RWPE2 (cell line): ENCODE data around the gene USP15.

ENCODE experiments used
- ATAC-seq: fragments of 200-7000 bp; cut with Tn5 transposase; 3 replicates; pipeline ENCODE4 v1.9.1; 2021; ENCODE audit warnings: low read depth
- DNase-seq: peaks from one replicate; pipeline ENCODE4 v3.0.0-alpha.2; 2020; ENCODE audit warnings: low spot score
- H3K27ac ChIP-seq: fragments of 450-650 bp; 2 replicates; pipeline ENCODE4 v1.5.1; 2017; ENCODE audit warnings: mild to moderate bottlenecking; ENCODE audit not compliant: poor library complexity, severe bottlenecking
- H3K27me3 ChIP-seq: fragments of 250-450 bp; sonication (Bioruptor Pico); 2 replicates; pipeline ENCODE4 v1.5.1; 2021; ENCODE audit warnings: mild to moderate bottlenecking, moderate library complexity; ENCODE audit not compliant: insufficient read depth, poor library complexity, severe bottlenecking
- H3K36me3 ChIP-seq: fragments of 250-450 bp; sonication (Bioruptor Pico); 2 replicates; pipeline ENCODE4 v1.5.1; 2020; ENCODE audit warnings: low read depth, mild to moderate bottlenecking, moderate library complexity
- H3K4me1 ChIP-seq: fragments of 250-450 bp; sonication (Bioruptor Pico); 2 replicates; pipeline ENCODE4 v1.5.1; 2021; ENCODE audit warnings: mild to moderate bottlenecking, moderate library complexity; ENCODE audit not compliant: insufficient read depth, poor library complexity, severe bottlenecking
- H3K4me3 ChIP-seq: fragments of 250-450 bp; sonication (Bioruptor Pico); 2 replicates; pipeline ENCODE4 v1.5.1; 2021; ENCODE audit warnings: mild to moderate bottlenecking, moderate library complexity; ENCODE audit not compliant: severe bottlenecking
- H3K9me3 ChIP-seq: fragments of 250-450 bp; sonication (Bioruptor Pico); 2 replicates; pipeline ENCODE4 v1.5.1; 2021; ENCODE audit warnings: mild to moderate bottlenecking, moderate library complexity; ENCODE audit not compliant: severe bottlenecking
- TF ChIP-seq, protein P1 (sequence below): fragments of 450-650 bp; IDR thresholded peaks from one replicate; pipeline ENCODE4 v1.5.1; 2017; ENCODE audit warnings: mild to moderate bottlenecking, moderate library complexity; ENCODE audit not compliant: poor library complexity, severe bottlenecking

The USP15 gene

GRCh38 chr12:62232143-62232729 lies 28.0 kb upstream of the USP15 start:
- no peak overlapping the region for H3K27ac ChIP-seq
- TF ChIP-seq, protein P1, sequence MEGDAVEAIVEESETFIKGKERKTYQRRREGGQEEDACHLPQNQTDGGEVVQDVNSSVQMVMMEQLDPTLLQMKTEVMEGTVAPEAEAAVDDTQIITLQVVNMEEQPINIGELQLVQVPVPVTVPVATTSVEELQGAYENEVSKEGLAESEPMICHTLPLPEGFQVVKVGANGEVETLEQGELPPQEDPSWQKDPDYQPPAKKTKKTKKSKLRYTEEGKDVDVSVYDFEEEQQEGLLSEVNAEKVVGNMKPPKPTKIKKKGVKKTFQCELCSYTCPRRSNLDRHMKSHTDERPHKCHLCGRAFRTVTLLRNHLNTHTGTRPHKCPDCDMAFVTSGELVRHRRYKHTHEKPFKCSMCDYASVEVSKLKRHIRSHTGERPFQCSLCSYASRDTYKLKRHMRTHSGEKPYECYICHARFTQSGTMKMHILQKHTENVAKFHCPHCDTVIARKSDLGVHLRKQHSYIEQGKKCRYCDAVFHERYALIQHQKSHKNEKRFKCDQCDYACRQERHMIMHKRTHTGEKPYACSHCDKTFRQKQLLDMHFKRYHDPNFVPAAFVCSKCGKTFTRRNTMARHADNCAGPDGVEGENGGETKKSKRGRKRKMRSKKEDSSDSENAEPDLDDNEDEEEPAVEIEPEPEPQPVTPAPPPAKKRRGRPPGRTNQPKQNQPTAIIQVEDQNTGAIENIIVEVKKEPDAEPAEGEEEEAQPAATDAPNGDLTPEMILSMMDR: no peak
- DNase-seq (no peak), ATAC-seq (no peak)
- H3K36me3 ChIP-seq: no peaks in the 10 kb centered on the region
- H3K9me3 ChIP-seq: peaks cover 3% of the 10 kb centered on the region
- no peak overlapping the region for H3K4me3 ChIP-seq
- H3K27me3 ChIP-seq: no peaks in the 10 kb centered on the region
- no peaks in the 10 kb centered on the region for H3K4me1 ChIP-seq

GRCh38 chr12:62233805-62234204 lies 26.4 kb upstream of the USP15 start:
- Histone ChIP-seq H3K9me3 (peaks cover 3% of the 10 kb centered on the region), H3K4me1 (no peaks in the 10 kb centered on the region), H3K27ac (no peak overlapping the region), H3K27me3 (no peaks in the 10 kb centered on the region), H3K36me3 (no peaks in the 10 kb centered on the region), H3K4me3 (no peak overlapping the region)
- ATAC-seq (no peak), DNase-seq (no peak)
- TF ChIP-seq, protein P1: no peak

- DNase-seq: no peak
- no peak for ATAC-seq
- no peak overlapping the region for H3K4me3 ChIP-seq
- H3K36me3 ChIP-seq: no peaks in the 10 kb centered on the region
- H3K27ac ChIP-seq: no peak overlapping the region
- no peaks in the 10 kb centered on the region for H3K27me3 ChIP-seq
- no peaks in the 10 kb centered on the region for H3K4me1 ChIP-seq
- TF ChIP-seq, protein P1: no peak
- peaks cover 3% of the 10 kb centered on the region for H3K9me3 ChIP-seq
Measured at GRCh38 chr12:62239571-62239970, 20.6 kb upstream of the USP15 start.

DNA sequence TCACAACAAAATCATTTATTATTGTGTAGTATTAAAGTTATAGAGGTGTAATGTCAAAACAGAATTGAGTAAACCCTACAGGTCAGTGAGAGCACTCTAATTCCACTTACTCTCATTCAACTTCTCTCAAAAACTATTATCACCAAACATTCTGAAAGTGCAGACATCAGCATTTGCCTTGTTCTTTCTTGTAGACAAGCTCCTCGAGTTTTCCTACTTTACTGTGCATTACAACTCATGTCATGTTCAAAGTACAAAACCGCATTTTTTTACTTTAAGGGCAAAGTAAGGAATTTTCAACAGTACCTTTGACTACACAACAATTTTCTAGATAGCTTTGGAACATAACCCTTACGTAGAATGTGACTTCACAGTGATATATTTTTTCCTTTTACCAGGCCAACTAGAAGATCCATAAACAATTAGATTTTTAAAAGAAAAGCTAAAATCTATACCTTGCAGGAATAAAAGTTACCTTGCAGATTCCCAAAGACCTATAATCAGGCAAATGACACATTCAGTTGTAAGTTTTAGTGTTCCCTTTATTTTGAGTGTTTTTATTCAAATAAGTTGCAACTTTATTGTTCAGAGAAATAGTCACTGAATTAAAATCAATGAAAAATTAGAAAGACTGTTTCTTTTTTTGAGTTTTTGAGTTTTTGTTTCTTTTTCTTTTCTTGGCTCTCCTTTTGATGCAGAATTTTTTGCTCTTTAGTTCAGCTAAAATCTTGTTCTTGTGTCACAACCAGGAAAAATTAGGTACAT lies 12.7 kb upstream of the USP15 start:
- H3K27me3 ChIP-seq: no peaks in the 10 kb centered on the region

More for the DNA sequence above, 12.7 kb upstream of the USP15 start:
- TF ChIP-seq, protein P1: no peak
- ATAC-seq (no peak), DNase-seq (no peak)
- Histone ChIP-seq H3K9me3 (no peaks in the 10 kb centered on the region), H3K4me1 (no peaks in the 10 kb centered on the region), H3K36me3 (no peaks in the 10 kb centered on the region), H3K4me3 (no peak overlapping the region), H3K27ac (no peak overlapping the region)
